HepG2 (cell line): ENCODE data around the gene ABCA2. TPM values are rescaled to one million over a fixed set of nuclear protein-coding genes. Genes with fewer than 3 reads are reported as not detected.

Source experiments
- AFF4 ChIP-seq: sonication (generic); formaldehyde crosslinking; IDR thresholded peaks from 2 replicates; pipeline ENCODE4 v1.4.0; 2020; ENCODE audit warnings: missing genetic modification reagents
- CBX5 ChIP-seq: sonication (generic); formaldehyde crosslinking; IDR thresholded peaks from 2 replicates; pipeline ENCODE4 v1.4.0; 2020; ENCODE audit warnings: missing genetic modification reagents, borderline replicate concordance
- ELF4 ChIP-seq: sonication (generic); formaldehyde crosslinking; IDR thresholded peaks from 2 replicates; pipeline ENCODE4 v1.5.0; 2020; ENCODE audit warnings: missing genetic modification reagents, mild to moderate bottlenecking, moderate library complexity, borderline replicate concordance
- FOXK2 ChIP-seq: fragments of 450-650 bp; IDR thresholded peaks from 2 replicates; pipeline ENCODE4 v1.6.1; 2016
- GZF1 ChIP-seq: sonication (generic); formaldehyde crosslinking; IDR thresholded peaks from 2 replicates; pipeline ENCODE4 v1.5.1; 2020; ENCODE audit warnings: mild to moderate bottlenecking, missing genetic modification reagents
- REXO4 ChIP-seq: sonication (generic); formaldehyde crosslinking; IDR thresholded peaks from 2 replicates; pipeline ENCODE4 v1.8.0; 2022; ENCODE audit warnings: missing genetic modification reagents, mild to moderate bottlenecking, borderline replicate concordance
- TRAFD1 ChIP-seq: sonication (generic); formaldehyde crosslinking; IDR thresholded peaks from 2 replicates; pipeline ENCODE4 v1.5.1; 2020; ENCODE audit warnings: missing genetic modification reagents, mild to moderate bottlenecking, borderline replicate concordance
- USF2 ChIP-seq, 2 experiments: sonication (generic) in 1 of 2; formaldehyde crosslinking in 1 of 2; IDR thresholded peaks; 2 replicates each; pipeline versions ENCODE4 v1.5.1 to v1.6.1; 2011 to 2020; ENCODE audit warnings: borderline replicate concordance in 1 of 2, low read depth in 1 of 2, low read length in 1 of 2, mild to moderate bottlenecking in 1 of 2, missing genetic modification reagents in 1 of 2, moderate library complexity in 1 of 2
- ZC3H4 ChIP-seq: sonication (generic); formaldehyde crosslinking; IDR thresholded peaks from 2 replicates; pipeline ENCODE4 v1.4.0; 2020; ENCODE audit warnings: missing genetic modification reagents, borderline replicate concordance
- ZKSCAN1 ChIP-seq: fragments of 150-350 bp; IDR thresholded peaks from 2 replicates; pipeline ENCODE4 v1.6.1; 2014; ENCODE audit warnings: low read length
- ZNF224 ChIP-seq: sonication (generic); formaldehyde crosslinking; IDR thresholded peaks from 2 replicates; pipeline ENCODE4 v1.5.0; 2020; ENCODE audit warnings: mild to moderate bottlenecking, missing genetic modification reagents
- ZNF326 ChIP-seq: sonication (generic); formaldehyde crosslinking; IDR thresholded peaks from 2 replicates; pipeline ENCODE4 v1.4.0; 2020; ENCODE audit warnings: missing genetic modification reagents, borderline replicate concordance
- polyA plus RNA-seq, 8 experiments: library from polyadenylated mRNA; depleted of rRNA in 3 of 8; stranded (reverse) in 7 of 8; unstranded in 1 of 8; fragments of >200 nt; fragmentation: Illumina TruSeq in 4 of 8; extraction: Trizol in 4 of 8; gene quantifications; 2 replicates each; pipeline versions ENCODE4 v1.2.1 to v1.2.3, GENCODE V29; 2011 to 2016; ENCODE audit warnings: low read depth in 4 of 8, missing spikeins in 1 of 8, mixed read lengths in 1 of 8; ENCODE audit not compliant: insufficient read depth in 1 of 8
- total RNA-seq, 5 experiments: library from RNA; depleted of rRNA; stranded (reverse); fragments of >200 nt; fragmentation: Illumina TruSeq; extraction: Trizol; gene quantifications; 2 replicates each; pipeline ENCODE4 v1.2.3, GENCODE V29; 2016; ENCODE audit warnings: low read depth in 1 of 5
- TF ChIP-seq, protein P1 (sequence below): sonication (generic); formaldehyde crosslinking; IDR thresholded peaks from 2 replicates; pipeline ENCODE4 v1.4.0; 2020; ENCODE audit warnings: missing genetic modification reagents, borderline replicate concordance
- TF ChIP-seq, protein P2 (sequence below): sonication (generic); formaldehyde crosslinking; IDR thresholded peaks from 2 replicates; pipeline ENCODE4 v1.8.1; 2023; ENCODE audit warnings: mild to moderate bottlenecking, missing genetic modification reagents

Gene ABCA2
- total and polyA plus RNA-seq, 2 of the 13 experiments (the other 11 are each of a cell fraction or from before 2014, with no cell fraction given), result 2.9 to 19.2 TPM

- TF ChIP-seq REXO4 (CRISPR knock-in tag) (no peak), USF2 (IDR thresholded peaks at IDR 0.05; ENCODE audit: low read depth, low read length) (no peak), USF2 (CRISPR knock-in tag; IDR thresholded peaks at IDR 0.05; ENCODE audit: borderline replicate concordance) (no peak), ZNF326 (CRISPR knock-in tag) (no peak), ELF4 (no peak), CBX5 (CRISPR knock-in tag) (peak; percentile 26; the same call in 1 of the 2 replicates), ZNF224 (CRISPR knock-in tag) (no peak), GZF1 (CRISPR knock-in tag) (no peak), AFF4 (no peak; the same call in 1 of the 2 replicates), ZKSCAN1 (no peak), ZC3H4 (CRISPR knock-in tag) (peak; percentile 40; the same call in 1 of the 2 replicates), FOXK2 (no peak), TRAFD1 (CRISPR knock-in tag) (no peak)
- TF ChIP-seq, protein P1, sequence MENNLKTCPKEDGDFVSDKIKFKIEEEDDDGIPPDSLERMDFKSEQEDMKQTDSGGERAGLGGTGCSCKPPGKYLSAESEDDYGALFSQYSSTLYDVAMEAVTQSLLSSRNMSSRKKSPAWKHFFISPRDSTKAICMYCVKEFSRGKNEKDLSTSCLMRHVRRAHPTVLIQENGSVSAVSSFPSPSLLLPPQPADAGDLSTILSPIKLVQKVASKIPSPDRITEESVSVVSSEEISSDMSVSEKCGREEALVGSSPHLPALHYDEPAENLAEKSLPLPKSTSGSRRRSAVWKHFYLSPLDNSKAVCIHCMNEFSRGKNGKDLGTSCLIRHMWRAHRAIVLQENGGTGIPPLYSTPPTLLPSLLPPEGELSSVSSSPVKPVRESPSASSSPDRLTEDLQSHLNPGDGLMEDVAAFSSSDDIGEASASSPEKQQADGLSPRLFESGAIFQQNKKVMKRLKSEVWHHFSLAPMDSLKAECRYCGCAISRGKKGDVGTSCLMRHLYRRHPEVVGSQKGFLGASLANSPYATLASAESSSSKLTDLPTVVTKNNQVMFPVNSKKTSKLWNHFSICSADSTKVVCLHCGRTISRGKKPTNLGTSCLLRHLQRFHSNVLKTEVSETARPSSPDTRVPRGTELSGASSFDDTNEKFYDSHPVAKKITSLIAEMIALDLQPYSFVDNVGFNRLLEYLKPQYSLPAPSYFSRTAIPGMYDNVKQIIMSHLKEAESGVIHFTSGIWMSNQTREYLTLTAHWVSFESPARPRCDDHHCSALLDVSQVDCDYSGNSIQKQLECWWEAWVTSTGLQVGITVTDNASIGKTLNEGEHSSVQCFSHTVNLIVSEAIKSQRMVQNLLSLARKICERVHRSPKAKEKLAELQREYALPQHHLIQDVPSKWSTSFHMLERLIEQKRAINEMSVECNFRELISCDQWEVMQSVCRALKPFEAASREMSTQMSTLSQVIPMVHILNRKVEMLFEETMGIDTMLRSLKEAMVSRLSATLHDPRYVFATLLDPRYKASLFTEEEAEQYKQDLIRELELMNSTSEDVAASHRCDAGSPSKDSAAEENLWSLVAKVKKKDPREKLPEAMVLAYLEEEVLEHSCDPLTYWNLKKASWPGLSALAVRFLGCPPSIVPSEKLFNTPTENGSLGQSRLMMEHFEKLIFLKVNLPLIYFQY, result no peak
- TF ChIP-seq, protein P2, sequence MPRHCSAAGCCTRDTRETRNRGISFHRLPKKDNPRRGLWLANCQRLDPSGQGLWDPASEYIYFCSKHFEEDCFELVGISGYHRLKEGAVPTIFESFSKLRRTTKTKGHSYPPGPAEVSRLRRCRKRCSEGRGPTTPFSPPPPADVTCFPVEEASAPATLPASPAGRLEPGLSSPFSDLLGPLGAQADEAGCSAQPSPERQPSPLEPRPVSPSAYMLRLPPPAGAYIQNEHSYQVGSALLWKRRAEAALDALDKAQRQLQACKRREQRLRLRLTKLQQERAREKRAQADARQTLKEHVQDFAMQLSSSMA (CRISPR knock-in tag), result peak; percentile 86
Observed at GRCh38 chr9:137053944-137054931, 26.2 kb upstream of the ABCA2 start, which contains the start of gene ENTPD2 (continued).
